ENCODE data around the gene KRT4.

The KRT4 gene

DNA sequence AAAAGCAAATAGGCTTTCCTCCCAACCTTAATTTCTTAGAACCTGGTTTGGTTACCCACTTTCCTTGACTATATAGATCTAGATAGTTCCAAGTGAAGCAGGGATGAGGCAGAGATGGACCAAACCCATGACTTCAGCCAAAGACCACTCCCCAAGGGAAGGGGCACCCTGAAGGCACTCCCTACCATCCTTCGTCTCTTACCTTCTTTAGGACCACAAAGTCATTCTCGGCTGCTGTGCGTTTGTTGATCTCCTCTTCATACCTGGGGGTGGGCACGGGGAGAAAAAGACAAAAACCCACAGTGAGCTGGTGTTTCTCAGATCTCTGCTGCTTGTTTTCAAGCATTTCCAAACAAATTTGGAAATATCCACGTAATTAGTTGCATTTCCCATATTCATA is 3.4 kb downstream of the KRT4 start:
- Histone ChIP-seq H3K9me2 (replicated peaks; ENCODE audit: control insufficient read depth, low read length) (no peaks in the 10 kb centered on the region), H3K4me1 (ENCODE audit: control insufficient read depth, low read length) (no peaks in the 10 kb centered on the region), H3K4me3 (ENCODE audit: low read length) (no peak overlapping the region), H3K79me2 (ENCODE audit: control insufficient read depth, low read length) (no peaks in the 10 kb centered on the region), H3K9me3 (ENCODE audit: control insufficient read depth, insufficient read depth, low read length) (no peaks in the 10 kb centered on the region), H4K20me1 (ENCODE audit: control insufficient read depth, insufficient read depth, low read depth, low read length) (no peaks in the 10 kb centered on the region), H3F3A (ENCODE audit: control insufficient read depth, insufficient read depth) (no peaks in the 10 kb centered on the region), H3K36me3 (ENCODE audit: control insufficient read depth, low read length) (no peaks in the 10 kb centered on the region), H3K4me2 (ENCODE audit: low read length) (no peak overlapping the region), H3K27me3 (ENCODE audit: control insufficient read depth, low read length) (no peaks in the 10 kb centered on the region), H3K27ac (ENCODE audit: low read depth, low read length) (no peak overlapping the region)
- no peak for TF ChIP-seq EZH2phosphoT487 (IDR thresholded peaks at IDR 0.05; ENCODE audit: borderline replicate concordance, low read length)
- TF ChIP-seq, protein P1, sequence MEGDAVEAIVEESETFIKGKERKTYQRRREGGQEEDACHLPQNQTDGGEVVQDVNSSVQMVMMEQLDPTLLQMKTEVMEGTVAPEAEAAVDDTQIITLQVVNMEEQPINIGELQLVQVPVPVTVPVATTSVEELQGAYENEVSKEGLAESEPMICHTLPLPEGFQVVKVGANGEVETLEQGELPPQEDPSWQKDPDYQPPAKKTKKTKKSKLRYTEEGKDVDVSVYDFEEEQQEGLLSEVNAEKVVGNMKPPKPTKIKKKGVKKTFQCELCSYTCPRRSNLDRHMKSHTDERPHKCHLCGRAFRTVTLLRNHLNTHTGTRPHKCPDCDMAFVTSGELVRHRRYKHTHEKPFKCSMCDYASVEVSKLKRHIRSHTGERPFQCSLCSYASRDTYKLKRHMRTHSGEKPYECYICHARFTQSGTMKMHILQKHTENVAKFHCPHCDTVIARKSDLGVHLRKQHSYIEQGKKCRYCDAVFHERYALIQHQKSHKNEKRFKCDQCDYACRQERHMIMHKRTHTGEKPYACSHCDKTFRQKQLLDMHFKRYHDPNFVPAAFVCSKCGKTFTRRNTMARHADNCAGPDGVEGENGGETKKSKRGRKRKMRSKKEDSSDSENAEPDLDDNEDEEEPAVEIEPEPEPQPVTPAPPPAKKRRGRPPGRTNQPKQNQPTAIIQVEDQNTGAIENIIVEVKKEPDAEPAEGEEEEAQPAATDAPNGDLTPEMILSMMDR (IDR thresholded peaks at IDR 0.05; ENCODE audit: low read depth, low read length, poor library complexity, severe bottlenecking), result no peak

DNA sequence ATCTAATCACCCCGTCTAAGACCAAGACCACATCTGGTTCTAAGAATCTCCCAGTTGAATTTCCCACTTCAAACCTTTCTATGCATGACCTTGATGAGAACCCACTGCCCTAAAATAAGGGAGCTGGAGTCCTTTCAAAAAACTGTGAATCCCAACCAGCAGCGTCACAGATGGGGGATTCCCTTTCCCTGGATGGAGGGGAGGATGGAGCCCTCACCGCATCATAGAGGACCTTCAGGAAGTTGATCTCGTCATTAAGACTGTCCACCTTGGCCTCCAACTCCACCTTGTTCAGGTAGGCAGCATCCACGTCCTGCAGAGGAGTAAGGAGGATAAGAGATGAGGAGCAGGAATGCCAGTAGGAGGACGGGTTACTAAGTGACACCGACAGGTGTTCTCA is 4.8 kb downstream of the KRT4 start:
- Histone ChIP-seq H3K36me3 (ENCODE audit: control insufficient read depth, low read length) (no peaks in the 10 kb centered on the region), H3F3A (ENCODE audit: control insufficient read depth, insufficient read depth) (no peaks in the 10 kb centered on the region), H3K79me2 (ENCODE audit: control insufficient read depth, low read length) (no peaks in the 10 kb centered on the region), H4K20me1 (ENCODE audit: control insufficient read depth, insufficient read depth, low read depth, low read length) (no peaks in the 10 kb centered on the region), H3K9me2 (replicated peaks; ENCODE audit: control insufficient read depth, low read length) (no peaks in the 10 kb centered on the region), H3K9me3 (ENCODE audit: control insufficient read depth, insufficient read depth, low read length) (no peaks in the 10 kb centered on the region), H3K27ac (ENCODE audit: low read depth, low read length) (no peak overlapping the region), H3K27me3 (ENCODE audit: control insufficient read depth, low read length) (no peaks in the 10 kb centered on the region), H3K4me2 (ENCODE audit: low read length) (no peak overlapping the region), H3K4me1 (ENCODE audit: control insufficient read depth, low read length) (no peaks in the 10 kb centered on the region), H3K4me3 (ENCODE audit: low read length) (no peak overlapping the region)
- no peak for TF ChIP-seq EZH2phosphoT487 (IDR thresholded peaks at IDR 0.05; ENCODE audit: borderline replicate concordance, low read length)
- TF ChIP-seq, protein P1 (IDR thresholded peaks at IDR 0.05; ENCODE audit: low read depth, low read length, poor library complexity, severe bottlenecking), result no peak

DNA sequence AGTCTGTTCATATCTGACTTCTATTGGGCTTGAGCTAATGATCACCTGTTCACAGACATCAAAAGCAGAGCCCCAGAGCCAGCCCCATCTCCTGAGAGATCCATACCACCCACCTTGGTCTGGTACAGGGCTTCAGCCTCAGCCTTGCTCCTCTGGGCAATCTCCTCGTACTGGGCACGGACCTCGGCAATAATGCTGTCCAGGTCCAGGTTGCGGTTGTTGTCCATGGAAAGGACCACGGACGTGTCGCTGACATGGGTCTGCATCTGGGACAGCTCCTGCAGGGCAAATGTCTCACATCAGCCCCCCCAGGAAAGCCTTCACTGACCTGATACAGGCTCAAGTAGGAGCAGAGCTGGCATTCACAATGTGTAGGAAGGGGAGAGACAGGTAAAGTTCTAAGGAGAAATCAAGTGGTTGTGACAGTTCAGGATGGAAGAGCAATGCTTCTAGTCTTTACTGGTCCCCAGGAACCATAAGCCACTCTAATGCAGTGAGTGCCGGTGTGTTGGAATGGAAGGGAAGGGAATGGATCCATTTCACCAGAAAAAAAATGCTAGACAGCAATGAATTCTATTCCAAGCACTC is 5.2 kb downstream of the KRT4 start:
- Histone ChIP-seq H3K36me3 (ENCODE audit: control insufficient read depth, low read length) (no peaks in the 10 kb centered on the region), H3K79me2 (ENCODE audit: control insufficient read depth, low read length) (no peaks in the 10 kb centered on the region), H3K9me3 (ENCODE audit: control insufficient read depth, insufficient read depth, low read length) (no peaks in the 10 kb centered on the region), H3F3A (ENCODE audit: control insufficient read depth, insufficient read depth) (no peaks in the 10 kb centered on the region), H3K4me1 (ENCODE audit: control insufficient read depth, low read length) (no peaks in the 10 kb centered on the region), H3K27me3 (ENCODE audit: control insufficient read depth, low read length) (no peaks in the 10 kb centered on the region), H3K4me3 (ENCODE audit: low read length) (no peak overlapping the region), H3K27ac (ENCODE audit: low read depth, low read length) (no peak overlapping the region), H3K9me2 (replicated peaks; ENCODE audit: control insufficient read depth, low read length) (no peaks in the 10 kb centered on the region), H4K20me1 (ENCODE audit: control insufficient read depth, insufficient read depth, low read depth, low read length) (no peaks in the 10 kb centered on the region), H3K4me2 (ENCODE audit: low read length) (no peak overlapping the region)
- TF ChIP-seq EZH2phosphoT487 (IDR thresholded peaks at IDR 0.05; ENCODE audit: borderline replicate concordance, low read length), result no peak

DNA sequence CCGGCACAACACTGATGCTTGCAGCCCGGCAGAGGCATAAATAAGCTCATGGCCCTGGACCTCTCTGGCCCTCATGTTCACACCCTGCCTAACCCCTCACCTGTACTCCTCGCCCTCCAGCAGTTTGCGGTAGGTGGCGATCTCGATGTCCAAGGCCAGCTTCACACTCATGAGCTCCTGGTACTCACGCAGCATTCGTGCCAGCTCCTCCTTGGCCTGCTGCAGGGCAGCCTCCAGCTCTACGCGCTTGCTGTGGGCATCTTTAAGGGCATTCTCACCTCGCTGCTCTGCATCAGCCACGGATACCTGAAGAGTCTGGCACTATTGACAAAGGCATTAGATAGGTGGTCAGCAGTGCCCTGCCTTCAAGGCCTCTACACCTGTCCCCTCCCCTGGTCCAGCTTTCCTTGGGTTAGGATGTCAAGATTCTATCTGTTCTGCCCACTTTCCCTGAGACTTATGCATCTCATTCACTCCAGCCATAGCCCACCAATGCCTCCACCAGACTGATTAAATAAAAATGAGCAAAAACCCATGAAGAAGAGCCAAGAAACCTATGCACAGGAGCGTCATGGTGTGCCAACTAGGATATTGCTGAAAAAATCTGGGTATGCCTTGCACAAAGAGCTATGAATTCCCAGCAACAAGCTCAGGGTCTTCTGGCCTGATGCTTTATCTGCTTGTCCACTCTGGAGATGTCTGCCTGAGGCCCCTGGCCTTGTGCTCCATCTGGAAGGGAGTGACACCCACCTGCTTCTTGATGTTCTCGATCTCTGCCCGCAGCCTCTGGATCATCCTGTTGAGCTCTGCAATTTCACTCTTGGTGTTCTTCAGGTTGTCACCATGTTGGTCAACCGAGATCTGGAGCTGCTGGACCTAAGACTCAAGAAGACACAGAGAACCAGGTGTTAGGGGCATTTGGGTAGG is 6.1 kb downstream of the KRT4 start:
- H3K27me3 ChIP-seq (ENCODE audit: control insufficient read depth, low read length), result no peaks in the 10 kb centered on the region
- no peaks in the 10 kb centered on the region for H3K79me2 ChIP-seq (ENCODE audit: control insufficient read depth, low read length)
- no peaks in the 10 kb centered on the region for H3F3A ChIP-seq (ENCODE audit: control insufficient read depth, insufficient read depth)
- no peaks in the 10 kb centered on the region for H3K9me2 ChIP-seq (replicated peaks; ENCODE audit: control insufficient read depth, low read length)
- H3K4me1 ChIP-seq (ENCODE audit: control insufficient read depth, low read length), result no peaks in the 10 kb centered on the region
- TF ChIP-seq, protein P1 (IDR thresholded peaks at IDR 0.05; ENCODE audit: low read depth, low read length, poor library complexity, severe bottlenecking), result no peak
- no peak for TF ChIP-seq EZH2phosphoT487 (IDR thresholded peaks at IDR 0.05; ENCODE audit: borderline replicate concordance, low read length)
- no peaks in the 10 kb centered on the region for H3K36me3 ChIP-seq (ENCODE audit: control insufficient read depth, low read length)
- no peaks in the 10 kb centered on the region for H3K9me3 ChIP-seq (ENCODE audit: control insufficient read depth, insufficient read depth, low read length)
- H4K20me1 ChIP-seq (ENCODE audit: control insufficient read depth, insufficient read depth, low read depth, low read length), result no peaks in the 10 kb centered on the region
- H3K4me3 ChIP-seq (ENCODE audit: low read length), result no peak overlapping the region
- no peak overlapping the region for H3K4me2 ChIP-seq (ENCODE audit: low read length)
- no peak overlapping the region for H3K27ac ChIP-seq (ENCODE audit: low read depth, low read length)
